HG03520 (cell line): ENCODE measurements around the gene ZMAT3.
"Not testable (repeated sequence)": the region's sequence is repeated elsewhere in the genome, so short reads cannot be mapped to it uniquely, and the experiment has no call there.

Experiments used
- ATAC-seq: cut with Tn5 transposase; IDR thresholded peaks from one replicate; pipeline ENCODE4 v1.9.1; 2021; ENCODE audit warnings: mild to moderate bottlenecking, moderate library complexity; ENCODE audit not compliant: unreplicated experiment

The ZMAT3 gene

GRCh38 chr3:179071323-179072099 is at the start of gene ZMAT3:
Gene ZMAT3, minus strand, starts transcription at chr3:179071809. Its CDS starts 4,057 bp downstream, at chr3:179067752.
- peak; percentile 50 for ATAC-seq

GRCh38 chr3:179116816-179117215 is 45.2 kb upstream of the ZMAT3 start:
- no peak for ATAC-seq

GRCh38 chr3:179115444-179115843 is 43.8 kb upstream of the ZMAT3 start:
- not testable (repeated sequence) for ATAC-seq

- no peak for ATAC-seq
Measured at GRCh38 chr3:179113903-179114302, 42.3 kb upstream of the ZMAT3 start.

GRCh38 chr3:179108086-179108485 is 36.5 kb upstream of the ZMAT3 start:
- no peak for ATAC-seq

- no peak for ATAC-seq
Measured at GRCh38 chr3:179107617-179108016, 36.0 kb upstream of the ZMAT3 start.

- no peak for ATAC-seq
Measured at GRCh38 chr3:179105881-179106280, 34.3 kb upstream of the ZMAT3 start.

- ATAC-seq, result no peak
Measured at GRCh38 chr3:179100652-179101051, 29.0 kb upstream of the ZMAT3 start.

GRCh38 chr3:179098388-179099077 is 26.9 kb upstream of the ZMAT3 start:
- ATAC-seq, result no peak

GRCh38 chr3:179093807-179094206 is 22.2 kb upstream of the ZMAT3 start:
- ATAC-seq, result no peak

GRCh38 chr3:179091113-179091512 is 19.5 kb upstream of the ZMAT3 start:
- ATAC-seq, result no peak

GRCh38 chr3:179088306-179088705 is 16.7 kb upstream of the ZMAT3 start:
- ATAC-seq, result no peak

- ATAC-seq, result no peak
Measured at GRCh38 chr3:179083977-179084376, 12.4 kb upstream of the ZMAT3 start.

- ATAC-seq, result no peak
Measured at GRCh38 chr3:179082416-179082815, 10.8 kb upstream of the ZMAT3 start.

GRCh38 chr3:179081885-179082284 is 10.3 kb upstream of the ZMAT3 start:
- no peak for ATAC-seq

GRCh38 chr3:179079537-179079936 is 7.9 kb upstream of the ZMAT3 start:
- no peak for ATAC-seq

- ATAC-seq, result peak; percentile 39
Measured at GRCh38 chr3:179076243-179077027, 4.8 kb upstream of the ZMAT3 start.

GRCh38 chr3:179074656-179075055 is 3.0 kb upstream of the ZMAT3 start:
- ATAC-seq, result no peak

GRCh38 chr3:179073816-179074215 is 2.2 kb upstream of the ZMAT3 start:
- ATAC-seq, result no peak

- no peak for ATAC-seq
Measured at GRCh38 chr3:179072100-179072438, 460 bp upstream of the ZMAT3 start.

GRCh38 chr3:179071027-179071322 is 634 bp downstream of the ZMAT3 start:
- no peak for ATAC-seq
